Stimulated activated CD4-positive, alpha-beta T cell treated with anti-CD3 and anti-CD28 coated beads, Interleukin-1b, Interleukin-23, amount 100 ng/mL, for 1 hour (primary cell): ENCODE results near the gene SOX1.
A peak's percentile ranks its signal among the peaks of the same experiment; 100 is the strongest.

Experiments used
- DNase-seq, 2 donors: peaks; one replicate each; pipeline ENCODE4 v3.0.0-alpha.2; 2020; ENCODE audit warnings: low read depth in 2 of 2

SOX1 gene

GRCh38 chr13:112058941-112059340 lies 8.0 kb upstream of the SOX1 start:
- no peak for DNase-seq

- no peak for DNase-seq
These were observed 7.3 kb upstream of the SOX1 start for GRCh38 chr13:112059457-112060281.

- no peak for DNase-seq
These were observed 6.6 kb upstream of the SOX1 start for GRCh38 chr13:112060282-112060830.

- no peak for DNase-seq
These were observed 6.0 kb upstream of the SOX1 start for GRCh38 chr13:112060899-112061366.

- DNase-seq: no peak
These were observed 5.4 kb upstream of the SOX1 start for GRCh38 chr13:112061367-112062061.

- no peak for DNase-seq
These were observed 4.8 kb upstream of the SOX1 start for GRCh38 chr13:112062072-112062567.

GRCh38 chr13:112062571-112063570 lies 4.1 kb upstream of the SOX1 start:
- no peak for DNase-seq

- no peak for DNase-seq
These were observed 3.1 kb upstream of the SOX1 start for GRCh38 chr13:112063807-112064206.

- DNase-seq: no peak
These were observed 2.7 kb upstream of the SOX1 start for GRCh38 chr13:112064222-112064621.

GRCh38 chr13:112065521-112065866 lies 1.5 kb upstream of the SOX1 start:
- no peak for DNase-seq

- no peak for DNase-seq
These were observed 904 bp upstream of the SOX1 start for GRCh38 chr13:112065867-112066623.

- peak in 1 of 2 donors; percentile 12 for DNase-seq
These were observed 335 bp upstream of the SOX1 start for GRCh38 chr13:112066624-112067004.

- no peak for DNase-seq
These were observed 1.1 kb downstream of the SOX1 start for GRCh38 chr13:112067871-112068539.

GRCh38 chr13:112068540-112069060 lies 1.7 kb downstream of the SOX1 start:
- no peak for DNase-seq

GRCh38 chr13:112069061-112069844 lies 2.3 kb downstream of the SOX1 start:
- no peak for DNase-seq

GRCh38 chr13:112069845-112070251 lies 2.9 kb downstream of the SOX1 start:
- no peak for DNase-seq

- DNase-seq: no peak
These were observed 4.3 kb downstream of the SOX1 start for GRCh38 chr13:112071102-112071722.

GRCh38 chr13:112071723-112072533 lies 5.0 kb downstream of the SOX1 start:
- no peak for DNase-seq
